MCF 10A (cell line): ENCODE results near the gene RAB43. TPM values are rescaled to one million over a fixed set of nuclear protein-coding genes. Genes with fewer than 3 reads are reported as not detected.

Source experiments
- BruUV-seq: library from RNA; stranded (reverse); fragments of 400-500 nt; replicated peaks from 2 replicates; lab custom pipeline; 2021; lab: Mats Ljungman, UMichigan
- CTCF ChIA-PET: fragments of 300-600 bp; sonication (Branson Sonifier 250); formaldehyde crosslinking; extraction: SDS; loops from one replicate; lab custom pipeline; 2021; ENCODE audit warnings: antibody characterized with exemption, inconsistent platforms; lab: Yijun Ruan, JAX
- POLR2A ChIA-PET: fragments of 300-600, 350-650 bp; sonication (Branson Sonifier 250); formaldehyde crosslinking; extraction: SDS; loops from one replicate; lab custom pipeline; 2020; ENCODE audit warnings: antibody characterized with exemption, inconsistent platforms; lab: Yijun Ruan, JAX
- DNase-seq: peaks from one replicate; pipeline ENCODE4 v3.0.0-alpha.2; 2018; ENCODE audit not compliant: unreplicated experiment
- H3K27ac Mint-ChIP-seq: one replicate; pipeline ENCODE4 v1.8.0; 2022; ENCODE audit warnings: mild to moderate bottlenecking, low read depth, mixed read lengths; ENCODE audit not compliant: unreplicated experiment
- H3K27me3 Mint-ChIP-seq: one replicate; pipeline ENCODE4 v1.8.0; 2022; ENCODE audit warnings: mixed read lengths; ENCODE audit not compliant: insufficient read depth, unreplicated experiment
- H3K36me3 Mint-ChIP-seq: one replicate; pipeline ENCODE4 v1.8.0; 2022; ENCODE audit warnings: mild to moderate bottlenecking, moderate library complexity, mixed read lengths; ENCODE audit not compliant: insufficient read depth, unreplicated experiment
- H3K4me1 Mint-ChIP-seq: one replicate; pipeline ENCODE4 v1.8.0; 2022; ENCODE audit warnings: mixed read lengths; ENCODE audit not compliant: insufficient read depth, unreplicated experiment
- H3K4me3 Mint-ChIP-seq: one replicate; pipeline ENCODE4 v1.8.0; 2022; ENCODE audit warnings: mild to moderate bottlenecking, moderate library complexity, mixed read lengths; ENCODE audit not compliant: unreplicated experiment
- H3K9me3 Mint-ChIP-seq: one replicate; pipeline ENCODE4 v1.8.0; 2022; ENCODE audit warnings: mixed read lengths; ENCODE audit not compliant: unreplicated experiment
- intact Hi-C: fragments of 100-400 bp; cut with micrococcal nuclease; formaldehyde crosslinking; loops from 2 replicates; pipeline ENCODE4 v1.14.1; 2022
- total RNA-seq: library from RNA; stranded (reverse); gene quantifications from 2 replicates; pipeline ENCODE4 v1.2.3, GENCODE V29; 2022
- TF ChIP-seq, protein P1 (sequence below): fragments of 200-600 bp; IDR thresholded peaks from one replicate; pipeline ENCODE4 v1.8.0; 2022; ENCODE audit warnings: antibody characterized with exemption, mild to moderate bottlenecking; ENCODE audit not compliant: unreplicated experiment

Gene RAB43
- total RNA-seq, 1 experiment from 2014 or later = 18.9 TPM

DNA sequence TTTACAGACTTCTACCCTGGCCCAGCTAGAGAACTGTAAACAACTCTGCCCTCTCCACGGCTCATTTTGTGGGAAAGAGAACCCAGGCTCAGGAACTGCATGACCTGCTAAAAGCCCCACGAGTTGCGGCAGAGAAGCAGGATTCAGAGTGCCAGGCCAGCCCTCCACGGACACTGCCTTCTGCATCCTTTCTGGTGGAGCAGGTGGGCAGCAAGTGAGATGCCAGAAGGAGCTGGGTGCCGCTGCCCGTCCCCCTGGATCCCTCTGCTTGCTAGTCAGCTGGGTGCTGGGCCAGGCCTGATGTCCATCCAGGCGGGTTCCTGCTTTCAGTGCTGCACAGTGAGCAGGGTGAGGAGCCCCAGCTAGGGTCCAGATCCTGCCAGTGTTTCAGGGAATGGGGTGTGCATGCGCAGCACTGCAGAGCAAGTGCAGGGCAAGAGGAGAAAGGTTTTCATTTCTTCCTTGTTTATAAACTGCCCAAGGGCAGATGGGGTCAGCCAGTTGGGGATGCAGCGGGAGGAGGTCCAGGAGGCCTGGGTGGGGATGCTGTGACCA is 5.2 kb upstream of the RAB43 start:
- Mint-ChIP-seq H3K27me3 (no peaks in the 10 kb centered on the region), H3K4me1 (peaks cover 14% of the 10 kb centered on the region), H3K36me3 (peaks cover 53% of the 10 kb centered on the region), H3K9me3 (no peaks in the 10 kb centered on the region), H3K4me3 (no peak overlapping the region), H3K27ac (no peak overlapping the region)
- ChIA-PET POLR2A (interaction anchor here (1.1 kb wide), 1 partner anchor 15 kb away, joined by 4 read pairs; no protein-coding TSS in a partner anchor), CTCF (interaction anchor here (0.9 to 1.0 kb wide), 2 partner anchors 73 to 156 kb away, joined by 3 to 4 read pairs; no protein-coding TSS in a partner anchor)
- DNase-seq = no peak
- intact Hi-C loops = no loop called here
- BruUV-seq = no TSS peak
- TF ChIP-seq, protein P1, sequence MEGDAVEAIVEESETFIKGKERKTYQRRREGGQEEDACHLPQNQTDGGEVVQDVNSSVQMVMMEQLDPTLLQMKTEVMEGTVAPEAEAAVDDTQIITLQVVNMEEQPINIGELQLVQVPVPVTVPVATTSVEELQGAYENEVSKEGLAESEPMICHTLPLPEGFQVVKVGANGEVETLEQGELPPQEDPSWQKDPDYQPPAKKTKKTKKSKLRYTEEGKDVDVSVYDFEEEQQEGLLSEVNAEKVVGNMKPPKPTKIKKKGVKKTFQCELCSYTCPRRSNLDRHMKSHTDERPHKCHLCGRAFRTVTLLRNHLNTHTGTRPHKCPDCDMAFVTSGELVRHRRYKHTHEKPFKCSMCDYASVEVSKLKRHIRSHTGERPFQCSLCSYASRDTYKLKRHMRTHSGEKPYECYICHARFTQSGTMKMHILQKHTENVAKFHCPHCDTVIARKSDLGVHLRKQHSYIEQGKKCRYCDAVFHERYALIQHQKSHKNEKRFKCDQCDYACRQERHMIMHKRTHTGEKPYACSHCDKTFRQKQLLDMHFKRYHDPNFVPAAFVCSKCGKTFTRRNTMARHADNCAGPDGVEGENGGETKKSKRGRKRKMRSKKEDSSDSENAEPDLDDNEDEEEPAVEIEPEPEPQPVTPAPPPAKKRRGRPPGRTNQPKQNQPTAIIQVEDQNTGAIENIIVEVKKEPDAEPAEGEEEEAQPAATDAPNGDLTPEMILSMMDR = no peak

GRCh38 chr3:129123314-129124060 is 1.9 kb upstream of the RAB43 start:
- intact Hi-C loops = loop anchor here (5.0 kb wide), 1 partner anchor 124 kb away; the partner anchor contains the start of gene COPG1
- TF ChIP-seq, protein P1 = no peak
- ChIA-PET POLR2A (interaction anchor here (0.7 to 4.4 kb wide), 8 partner anchors 8 to 139 kb away, joined by 3 to 19 read pairs (median 3); no protein-coding TSS in a partner anchor), CTCF (interaction anchor here (0.7 to 7.4 kb wide), 6 partner anchors 12 to 153 kb away, joined by 3 to 67 read pairs (median 6); no protein-coding TSS in a partner anchor)
- BruUV-seq = no TSS peak
- peaks cover 22% of the 10 kb centered on the region for H3K36me3 Mint-ChIP-seq
- DNase-seq = peak; percentile 35
- H3K9me3 Mint-ChIP-seq = no peaks in the 10 kb centered on the region
- H3K27ac Mint-ChIP-seq = no peak overlapping the region
- no peaks in the 10 kb centered on the region for H3K27me3 Mint-ChIP-seq
- peaks cover 26% of the 10 kb centered on the region for H3K4me1 Mint-ChIP-seq
- no peak overlapping the region for H3K4me3 Mint-ChIP-seq

- peaks cover 26% of the 10 kb centered on the region for H3K4me1 Mint-ChIP-seq
- intact Hi-C loops = loop anchor here (5.0 kb wide), 1 partner anchor 125 kb away; the partner anchor contains the start of gene COPG1
- H3K9me3 Mint-ChIP-seq = no peaks in the 10 kb centered on the region
- no peak for DNase-seq
- no peaks in the 10 kb centered on the region for H3K27me3 Mint-ChIP-seq
- ChIA-PET CTCF (interaction anchor here (0.6 to 7.4 kb wide), 7 partner anchors 56 to 155 kb away, joined by 3 to 67 read pairs (median 4); no protein-coding TSS in a partner anchor), POLR2A (interaction anchor here (0.7 to 4.7 kb wide), 11 partner anchors 9 to 190 kb away, joined by 3 to 33 read pairs (median 4); no protein-coding TSS in a partner anchor)
- peaks cover 23% of the 10 kb centered on the region for H3K36me3 Mint-ChIP-seq
- peak overlapping the region; percentile 77 for H3K4me3 Mint-ChIP-seq
- TF ChIP-seq, protein P1 = no peak
- no peak overlapping the region for H3K27ac Mint-ChIP-seq
- BruUV-seq = no TSS peak
Observed at GRCh38 chr3:129122412-129123011, 908 bp upstream of the RAB43 start.
